ENCODE results near the gene LYL1. TPM values are rescaled to one million over a fixed set of nuclear protein-coding genes. Genes with fewer than 3 reads are reported as not detected.

LYL1 gene
- total and polyA plus RNA-seq, 2 donors (not counting 1 experiment from before 2014, with no cell fraction given), result 112 to 125 TPM

DNA sequence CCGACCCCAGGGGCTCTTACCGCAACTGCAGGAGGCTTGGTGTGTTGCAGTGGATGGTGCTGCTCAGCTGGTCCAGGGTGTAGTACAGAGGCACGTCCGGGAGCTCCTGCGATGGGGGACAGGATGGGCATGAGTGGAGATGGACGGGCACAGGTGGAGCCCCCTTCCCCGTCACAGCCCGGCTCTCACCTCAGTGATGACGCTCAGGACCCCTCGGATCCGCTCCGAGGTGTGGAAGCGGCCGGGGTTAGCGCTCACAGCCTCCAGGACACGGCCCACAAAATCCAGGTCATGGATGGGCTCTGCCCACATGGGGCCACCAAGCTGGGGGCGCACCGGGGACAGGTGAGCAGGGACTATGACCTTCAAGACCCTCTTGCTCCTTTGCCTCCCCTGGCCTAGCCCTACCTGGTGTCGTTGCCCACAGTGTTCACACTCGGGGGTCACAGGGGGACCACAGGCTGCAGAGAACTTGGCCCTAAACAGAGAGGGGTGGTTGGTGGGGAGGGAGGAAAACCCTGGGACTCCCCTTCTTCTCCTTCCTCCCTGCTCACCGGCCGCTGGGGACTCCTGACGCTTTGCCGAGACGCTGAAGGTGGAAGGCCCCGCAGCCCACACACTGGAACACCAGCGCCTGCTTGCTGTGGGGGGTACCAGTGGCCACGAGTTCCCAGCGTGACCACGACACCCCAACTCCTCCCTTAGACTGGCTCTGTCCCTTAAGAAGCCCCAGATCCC lies 6.9 kb upstream of the LYL1 start:
- H2AFZ ChIP-seq (ENCODE audit: insufficient read depth, low read depth, low read length, poor library complexity, severe bottlenecking), result no peak overlapping the region
- CTCF ChIA-PET, result interaction anchor here (0.8 to 1.1 kb wide), 3 partner anchors 9 to 85 kb away, joined by 3 to 5 read pairs (median 4); partner anchors contain the start of gene NACC1
- H3K36me3 ChIP-seq (replicated peaks in 1 of 2; ENCODE audit: control extremely low read depth in 1 of 2, control insufficient read depth in 1 of 2, extremely low read depth in 1 of 2, insufficient read depth in 2 of 2, low read length in 1 of 2), result peaks cover 0 to 35% of the 10 kb centered on the region in 2 experiments
- no peak overlapping the region for H3K4me3 ChIP-seq (ENCODE audit: control extremely low read depth in 1 of 5, extremely low read depth in 1 of 5, insufficient read depth in 1 of 5, low read depth in 2 of 5, low read length in 4 of 5)
- 99% methylated on average over 26 of the region's 30 CpGs for WGBS (ENCODE audit: insufficient coverage)
- H3K27me3 ChIP-seq (replicated peaks in 1 of 4; ENCODE audit: control extremely low read depth in 1 of 4, control insufficient read depth in 3 of 4, insufficient read depth in 4 of 4, low read length in 3 of 4), result no peaks in the 10 kb centered on the region
- no peaks in the 10 kb centered on the region for H3K9me3 ChIP-seq (ENCODE audit: control extremely low read depth in 1 of 3, control insufficient read depth in 2 of 3, insufficient read depth in 1 of 3, low read length in 2 of 3)
- DNase-seq (no peak), ATAC-seq (ENCODE audit: low read depth) (no peak)
- TF ChIP-seq CTCF (IDR thresholded peaks at IDR 0.05) (no peak), EZH2 (IDR thresholded peaks at IDR 0.05; ENCODE audit: borderline replicate concordance, insufficient read depth, low read depth, low read length, poor library complexity, severe bottlenecking) (no peak)
- H3K4me2 ChIP-seq (replicated peaks; ENCODE audit: low read depth, low read length, poor library complexity, severe bottlenecking), result no peak overlapping the region
- no peaks in the 10 kb centered on the region for H4K20me1 ChIP-seq (ENCODE audit: control insufficient read depth, insufficient read depth, low read length, poor library complexity, severe bottlenecking)
- peaks cover 59% of the 10 kb centered on the region for H3K79me2 ChIP-seq (ENCODE audit: control insufficient read depth, insufficient read depth, low read length)
- no peak overlapping the region for H3K27ac ChIP-seq (ENCODE audit: low read length in 2 of 2)
- Mint-ChIP-seq H3K27me3 (no peaks in the 10 kb centered on the region), H3K9me3 (ENCODE audit: insufficient read depth) (no peaks in the 10 kb centered on the region), H3K4me3 (no peak overlapping the region), H3K4me1 (peaks cover 21% of the 10 kb centered on the region), H3K27ac (peak overlapping the region; percentile 32)
- no peak overlapping the region for H3K9ac ChIP-seq (ENCODE audit: low read length)
- H3K4me1 ChIP-seq (ENCODE audit: control insufficient read depth in 2 of 2, insufficient read depth in 2 of 2, low read length in 2 of 2), result peaks cover 17 to 28% of the 10 kb centered on the region in 2 donors
- POLR2A ChIA-PET, result no interaction called here
- intact Hi-C loops (cut with micrococcal nuclease), result no loop called here
